Lower lobe of right lung (tissue), 2 donors: ENCODE data around the gene SLC30A7. TPM values are rescaled to one million over a fixed set of nuclear protein-coding genes. Genes with fewer than 3 reads are reported as not detected.

ENCODE experiments used
- ATAC-seq, 2 donors: fragments of 200-7000 bp; cut with Tn5 transposase; one replicate each; pipeline ENCODE4 v1.9.1; 2020 to 2022; ENCODE audit warnings: mild to moderate bottlenecking in 2 of 2, moderate library complexity in 2 of 2
- DNase-seq: peaks from one replicate; pipeline ENCODE4 v3.0.0-alpha.2; 2020
- H3K27ac ChIP-seq: fragments of 200-600 bp; one replicate; pipeline ENCODE4 v1.8.0; 2022
- H3K27me3 ChIP-seq: fragments of 200-600 bp; one replicate; pipeline ENCODE4 v1.8.0; 2022; ENCODE audit warnings: low read depth
- H3K36me3 ChIP-seq: fragments of 200-600 bp; one replicate; pipeline ENCODE4 v1.8.0; 2022; ENCODE audit warnings: mild to moderate bottlenecking
- H3K4me1 ChIP-seq: fragments of 200-600 bp; one replicate; pipeline ENCODE4 v1.8.0; 2022
- H3K4me3 ChIP-seq: fragments of 200-600 bp; one replicate; pipeline ENCODE4 v1.8.0; 2022; ENCODE audit warnings: mild to moderate bottlenecking
- H3K9me3 ChIP-seq: fragments of 200-600 bp; one replicate; pipeline ENCODE4 v1.8.0; 2022
- CTCF ChIP-seq: fragments of 200-600 bp; IDR thresholded peaks from one replicate; pipeline ENCODE4 v1.8.0; 2022; ENCODE audit warnings: antibody characterized with exemption, mild to moderate bottlenecking
- intact Hi-C: fragments of 100-400 bp; cut with DNase I; formaldehyde crosslinking; loops from one replicate; pipeline ENCODE4 v1.11.0; 2022
- total RNA-seq: library from RNA; stranded (reverse); fragmentation: NEBNext Ultra II Directional; extraction: Animal tissue kit (Norgen Biotek cat#: 25700); gene quantifications from one replicate; pipeline ENCODE4 v1.2.1, GENCODE V29; 2021
- donor health status: DM: no; HTN: yes; CAD: no; lungs with severe emphysema.

SLC30A7 gene
- total RNA-seq, 1 donor from 2014 or later = 35.6 TPM

DNA sequence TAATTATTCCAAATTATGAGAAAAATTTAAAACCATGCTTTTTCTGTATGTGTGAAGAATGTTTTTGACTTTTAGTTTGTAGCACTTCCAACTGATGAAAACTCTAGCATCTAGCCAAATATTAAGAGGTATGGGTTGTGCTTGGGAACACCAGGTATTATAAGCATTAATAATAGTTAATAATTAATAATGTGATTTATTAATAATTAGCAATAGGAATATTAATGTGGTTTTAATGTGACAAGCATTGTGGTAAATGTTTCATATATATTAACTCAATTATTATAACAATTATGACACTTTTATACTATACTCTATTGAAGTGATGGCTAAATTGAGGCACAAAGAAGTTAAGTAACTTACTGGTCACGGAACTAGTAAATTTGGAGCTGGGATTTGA, 7.9 kb downstream of the SLC30A7 start:
- H3K27ac ChIP-seq = no peak overlapping the region
- H3K9me3 ChIP-seq = no peaks in the 10 kb centered on the region
- peaks cover 77% of the 10 kb centered on the region for H3K36me3 ChIP-seq
- no peaks in the 10 kb centered on the region for H3K27me3 ChIP-seq
- intact Hi-C loops = no loop called here
- H3K4me3 ChIP-seq = no peak overlapping the region
- TF ChIP-seq CTCF = no peak
- no peaks in the 10 kb centered on the region for H3K4me1 ChIP-seq
- DNase-seq (no peak), ATAC-seq (no peak)

DNA sequence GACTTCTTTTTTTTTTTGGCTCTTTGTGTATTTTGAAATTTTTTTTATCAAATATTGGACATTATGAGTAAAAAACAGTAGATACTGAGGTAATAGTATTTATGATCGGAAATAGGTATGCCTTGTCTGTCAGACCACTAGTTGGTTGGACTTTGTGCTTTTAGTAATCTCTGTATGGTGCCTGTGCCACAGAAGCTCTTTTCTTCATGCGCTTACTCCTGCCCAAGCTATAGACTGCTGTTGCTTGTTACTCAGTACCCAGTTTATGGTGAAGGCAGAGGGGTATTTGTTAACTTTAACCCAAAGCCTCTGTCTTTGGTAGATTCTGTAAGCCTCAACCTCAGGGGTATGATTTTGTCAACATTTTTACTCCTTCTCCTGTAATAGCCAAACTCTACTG, 8.6 kb downstream of the SLC30A7 start:
- peaks cover 77% of the 10 kb centered on the region for H3K36me3 ChIP-seq

GRCh38 chr1:100905181-100905580, 9.3 kb downstream of the SLC30A7 start:
- intact Hi-C loops = no loop called here
- peaks cover 77% of the 10 kb centered on the region for H3K36me3 ChIP-seq
- H3K4me3 ChIP-seq = no peak overlapping the region
- no peak overlapping the region for H3K27ac ChIP-seq
- H3K9me3 ChIP-seq = no peaks in the 10 kb centered on the region
- H3K4me1 ChIP-seq = no peaks in the 10 kb centered on the region
- H3K27me3 ChIP-seq = no peaks in the 10 kb centered on the region
- no peak for TF ChIP-seq CTCF
- no peak for DNase-seq
- no peak for ATAC-seq

More for the DNA sequence above, 8.6 kb downstream of the SLC30A7 start:
- no peak for ATAC-seq
- Histone ChIP-seq H3K4me1 (no peaks in the 10 kb centered on the region), H3K9me3 (no peaks in the 10 kb centered on the region), H3K27me3 (no peaks in the 10 kb centered on the region), H3K4me3 (no peak overlapping the region), H3K27ac (no peak overlapping the region)
- intact Hi-C loops = no loop called here
- no peak for TF ChIP-seq CTCF
- no peak for DNase-seq

DNA sequence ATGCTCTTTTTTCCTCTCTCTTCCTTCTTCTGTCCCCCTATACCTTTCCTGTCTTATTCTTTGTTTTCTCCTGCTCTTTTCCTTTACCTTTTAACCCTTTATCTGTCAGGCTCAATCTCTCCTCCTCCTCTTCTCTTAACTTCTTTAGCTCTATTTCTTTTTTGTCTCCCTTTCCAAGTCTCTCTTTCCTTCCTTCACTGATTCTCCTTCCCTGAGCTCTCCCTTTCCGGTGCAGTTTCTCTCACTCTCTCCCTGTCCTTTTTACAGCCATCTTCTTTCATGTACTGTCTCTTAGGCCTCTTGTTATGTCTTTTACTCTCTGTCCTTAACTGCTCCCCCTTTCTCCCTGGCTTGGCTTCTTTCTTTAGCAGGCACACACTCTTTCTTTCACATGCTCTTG, 12.0 kb downstream of the SLC30A7 start:
- Histone ChIP-seq H3K4me3 (no peak overlapping the region), H3K9me3 (no peaks in the 10 kb centered on the region), H3K4me1 (no peaks in the 10 kb centered on the region), H3K36me3 (peaks cover 80% of the 10 kb centered on the region), H3K27ac (no peak overlapping the region), H3K27me3 (no peaks in the 10 kb centered on the region)
- TF ChIP-seq CTCF = no peak
- no peak for ATAC-seq
- DNase-seq = no peak
- intact Hi-C loops = no loop called here

DNA sequence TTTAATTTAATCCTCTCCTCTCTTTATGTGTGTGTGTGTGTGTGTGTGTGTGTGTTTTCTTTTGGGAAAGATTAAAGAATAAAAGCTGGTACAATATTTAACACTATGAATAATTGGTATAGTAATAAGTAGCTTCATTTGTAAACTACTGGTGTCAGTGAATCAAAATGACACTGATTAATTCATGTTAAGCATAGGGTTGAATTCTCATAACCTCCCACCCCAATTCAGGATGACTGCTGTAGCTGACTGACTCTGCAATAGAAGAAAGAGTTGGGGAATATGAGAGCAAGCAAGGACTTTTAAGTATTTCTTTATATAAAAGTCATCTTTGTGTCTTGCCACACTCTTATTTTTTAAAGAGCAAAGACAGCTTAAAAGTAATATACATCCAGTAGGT, 13.1 kb downstream of the SLC30A7 start:
- ATAC-seq = no peak
- no peak overlapping the region for H3K27ac ChIP-seq
- H3K4me1 ChIP-seq = no peaks in the 10 kb centered on the region
- intact Hi-C loops = no loop called here
- no peaks in the 10 kb centered on the region for H3K27me3 ChIP-seq
- no peak overlapping the region for H3K4me3 ChIP-seq
- H3K36me3 ChIP-seq = peaks cover 83% of the 10 kb centered on the region
- no peaks in the 10 kb centered on the region for H3K9me3 ChIP-seq
- DNase-seq = no peak
- TF ChIP-seq CTCF = no peak

DNA sequence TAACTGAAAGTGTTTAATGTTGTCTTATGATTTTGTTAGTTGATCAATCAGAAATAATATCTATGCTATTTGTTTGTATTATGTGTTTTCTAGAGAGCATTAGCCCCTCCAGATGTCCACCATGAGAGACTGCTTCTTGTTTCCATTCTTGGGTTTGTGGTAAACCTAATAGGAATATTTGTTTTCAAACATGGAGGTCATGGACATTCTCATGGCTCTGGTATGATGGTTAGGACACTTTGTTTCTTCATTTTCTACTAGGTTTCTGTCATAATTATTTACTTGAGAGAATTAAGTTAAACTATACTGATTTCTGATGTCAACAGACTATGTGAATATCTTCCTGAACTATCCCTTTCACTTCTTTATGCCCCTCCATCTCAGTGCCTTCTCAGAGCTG, 16.1 kb downstream of the SLC30A7 start:
- Histone ChIP-seq H3K4me3 (no peak overlapping the region), H3K9me3 (no peaks in the 10 kb centered on the region), H3K27me3 (no peaks in the 10 kb centered on the region), H3K36me3 (peaks cover 96% of the 10 kb centered on the region), H3K27ac (no peak overlapping the region), H3K4me1 (no peaks in the 10 kb centered on the region)
- TF ChIP-seq CTCF = no peak
- intact Hi-C loops = no loop called here
- DNase-seq = no peak
- ATAC-seq = no peak
